HUES64 (cell line): ENCODE data around the gene S100A16.
"Not testable (repeated sequence)": the region's sequence is repeated elsewhere in the genome, so short reads cannot be mapped to it uniquely, and the experiment has no call there.

Source experiments
- H3K27ac ChIP-seq: 2 replicates; pipeline ENCODE4 v1.7.0; 2013; ENCODE audit warnings: low read depth, low read length, inconsistent platforms
- H3K27me3 ChIP-seq: 2 replicates; pipeline ENCODE4 v1.6.1; 2013; ENCODE audit warnings: mild to moderate bottlenecking, low read length; ENCODE audit not compliant: insufficient read depth
- H3K36me3 ChIP-seq: 2 replicates; pipeline ENCODE4 v1.6.1; 2013; ENCODE audit warnings: mild to moderate bottlenecking, low read length; ENCODE audit not compliant: insufficient read depth
- H3K4me1 ChIP-seq: 2 replicates; pipeline ENCODE4 v1.6.1; 2013; ENCODE audit warnings: mild to moderate bottlenecking, low read length, moderate library complexity; ENCODE audit not compliant: insufficient read depth
- H3K4me3 ChIP-seq: 2 replicates; pipeline ENCODE4 v1.5.1; 2013; ENCODE audit warnings: mild to moderate bottlenecking, low read length, moderate library complexity
- H3K9ac ChIP-seq: 2 replicates; pipeline ENCODE4 v1.6.1; 2013; ENCODE audit warnings: mild to moderate bottlenecking, low read depth, low read length
- H3K9me3 ChIP-seq: 2 replicates; pipeline ENCODE4 v1.6.1; 2013; ENCODE audit warnings: low read depth, low read length; ENCODE audit not compliant: insufficient read depth
- WGBS: fragments of 150-250, 120-280 bp; methylation state at CpG from one replicate; pipeline ENCODE4 v1.1.7; 2013; ENCODE audit warnings: missing lambda C conversion rate; 5-methylcytosine and 5-hydroxymethylcytosine counted together

Gene S100A16

GRCh38 chr1:153649137-153649862, 36.4 kb upstream of the S100A16 start:
- 55% methylated on average over 3 of the region's 3 CpGs for WGBS
- Histone ChIP-seq H3K9me3 (no peaks in the 10 kb centered on the region), H3K4me3 (no peak overlapping the region), H3K27ac (no peak overlapping the region), H3K27me3 (no peaks in the 10 kb centered on the region), H3K4me1 (no peaks in the 10 kb centered on the region), H3K9ac (no peak overlapping the region), H3K36me3 (peaks cover 25% of the 10 kb centered on the region)

GRCh38 chr1:153648000-153648643, 35.2 kb upstream of the S100A16 start:
- WGBS, result 86% methylated on average over 10 of the region's 10 CpGs
- H3K9me3 ChIP-seq, result no peaks in the 10 kb centered on the region
- no peak overlapping the region for H3K27ac ChIP-seq
- peaks cover 37% of the 10 kb centered on the region for H3K36me3 ChIP-seq
- H3K9ac ChIP-seq, result no peak overlapping the region
- H3K27me3 ChIP-seq, result no peaks in the 10 kb centered on the region
- no peak overlapping the region for H3K4me3 ChIP-seq
- H3K4me1 ChIP-seq, result no peaks in the 10 kb centered on the region

GRCh38 chr1:153647346-153647714, 34.4 kb upstream of the S100A16 start:
- peaks cover 45% of the 10 kb centered on the region for H3K36me3 ChIP-seq
- no peaks in the 10 kb centered on the region for H3K27me3 ChIP-seq
- no peak overlapping the region for H3K27ac ChIP-seq
- H3K9me3 ChIP-seq, result no peaks in the 10 kb centered on the region
- H3K4me1 ChIP-seq, result no peaks in the 10 kb centered on the region
- 71% methylated on average over 2 of the region's 2 CpGs for WGBS
- no peak overlapping the region for H3K9ac ChIP-seq
- no peak overlapping the region for H3K4me3 ChIP-seq

GRCh38 chr1:153646672-153647345, 33.9 kb upstream of the S100A16 start:
- Histone ChIP-seq H3K4me3 (no peak overlapping the region), H3K9me3 (no peaks in the 10 kb centered on the region), H3K27me3 (no peaks in the 10 kb centered on the region), H3K36me3 (peaks cover 50% of the 10 kb centered on the region), H3K27ac (no peak overlapping the region), H3K4me1 (no peaks in the 10 kb centered on the region), H3K9ac (no peak overlapping the region)
- 94% methylated on average over 5 of the region's 5 CpGs for WGBS

- Histone ChIP-seq H3K27me3 (no peaks in the 10 kb centered on the region), H3K9ac (no peak overlapping the region), H3K9me3 (no peaks in the 10 kb centered on the region), H3K4me1 (no peaks in the 10 kb centered on the region), H3K4me3 (no peak overlapping the region), H3K36me3 (peaks cover 79% of the 10 kb centered on the region), H3K27ac (no peak overlapping the region)
Measured at GRCh38 chr1:153643816-153644215, 30.9 kb upstream of the S100A16 start.

- no peak overlapping the region for H3K4me3 ChIP-seq
- no peaks in the 10 kb centered on the region for H3K27me3 ChIP-seq
- no peaks in the 10 kb centered on the region for H3K9me3 ChIP-seq
- peaks cover 86% of the 10 kb centered on the region for H3K36me3 ChIP-seq
- H3K27ac ChIP-seq, result no peak overlapping the region
- no peaks in the 10 kb centered on the region for H3K4me1 ChIP-seq
- H3K9ac ChIP-seq, result no peak overlapping the region
- 93% methylated on average over 11 of the region's 11 CpGs for WGBS
Measured at GRCh38 chr1:153643100-153643499, 30.2 kb upstream of the S100A16 start.

GRCh38 chr1:153642161-153642560, 29.2 kb upstream of the S100A16 start:
- WGBS, result 95% methylated on average over 10 of the region's 11 CpGs
- peaks cover 96% of the 10 kb centered on the region for H3K36me3 ChIP-seq

GRCh38 chr1:153640861-153641260, 27.9 kb upstream of the S100A16 start:
- no peaks in the 10 kb centered on the region for H3K27me3 ChIP-seq
- 83% methylated on average over 6 of the region's 6 CpGs for WGBS
- H3K27ac ChIP-seq, result no peak overlapping the region
- H3K9ac ChIP-seq, result no peak overlapping the region
- no peaks in the 10 kb centered on the region for H3K4me1 ChIP-seq
- H3K9me3 ChIP-seq, result no peaks in the 10 kb centered on the region
- H3K36me3 ChIP-seq, result peaks cover 99% of the 10 kb centered on the region
- H3K4me3 ChIP-seq, result no peak overlapping the region

More at GRCh38 chr1:153642161-153642560, 29.2 kb upstream of the S100A16 start:
- Histone ChIP-seq H3K4me3 (no peak overlapping the region), H3K9me3 (no peaks in the 10 kb centered on the region), H3K4me1 (no peaks in the 10 kb centered on the region), H3K27me3 (no peaks in the 10 kb centered on the region), H3K9ac (no peak overlapping the region), H3K27ac (no peak overlapping the region)

- H3K4me1 ChIP-seq, H3K27ac ChIP-seq, H3K9me3 ChIP-seq, H3K4me3 ChIP-seq, H3K9ac ChIP-seq, H3K27me3 ChIP-seq: not testable (repeated sequence)
- peaks cover 99% of the 10 kb centered on the region for H3K36me3 ChIP-seq
- WGBS, result 98% methylated on average over 5 of the region's 5 CpGs
Measured at GRCh38 chr1:153640213-153640612, 27.3 kb upstream of the S100A16 start.

- H3K27ac ChIP-seq, result no peak overlapping the region
- no peaks in the 10 kb centered on the region for H3K4me1 ChIP-seq
- no peak overlapping the region for H3K9ac ChIP-seq
- H3K9me3 ChIP-seq, result no peaks in the 10 kb centered on the region
- H3K36me3 ChIP-seq, result peaks cover 93% of the 10 kb centered on the region
- WGBS, result 96% methylated on average over 3 of the region's 3 CpGs
- H3K4me3 ChIP-seq, result no peak overlapping the region
- no peaks in the 10 kb centered on the region for H3K27me3 ChIP-seq
Measured at GRCh38 chr1:153639280-153639679, 26.3 kb upstream of the S100A16 start.

- Histone ChIP-seq H3K9me3 (no peaks in the 10 kb centered on the region), H3K36me3 (peaks cover 83% of the 10 kb centered on the region), H3K4me3 (no peak overlapping the region), H3K27me3 (no peaks in the 10 kb centered on the region), H3K27ac (no peak overlapping the region), H3K9ac (no peak overlapping the region), H3K4me1 (no peaks in the 10 kb centered on the region)
- WGBS, result 96% methylated on average over 6 of the region's 6 CpGs
Measured at GRCh38 chr1:153638261-153638660, 25.3 kb upstream of the S100A16 start.
